ENCODE measurements around the gene RSPH3.

GRCh38 chr6:158926414-158926813, 73.6 kb downstream of the RSPH3 start:
- TF ChIP-seq CTCF (conservative IDR thresholded peaks at IDR 0.05; ENCODE audit: low read depth, low read length) (no peak), EZH2 (IDR thresholded peaks at IDR 0.05; ENCODE audit: low read length, unreplicated experiment) (no peak)

All from PC-3 (cell line).